HEK293 (cell line): Measurements from ENCODE around the gene CAPN13.

Experiments used
- CTCF ChIA-PET: fragments of 350-600 bp; formaldehyde crosslinking; extraction: SDS; loops from one replicate; lab custom pipeline; 2021; ENCODE audit warnings: antibody characterized with exemption; lab: Yijun Ruan, JAX
- POLR2A ChIA-PET: fragments of 300-600 bp; formaldehyde crosslinking; extraction: SDS; loops from one replicate; lab custom pipeline; 2020; ENCODE audit warnings: antibody characterized with exemption, inconsistent platforms; lab: Yijun Ruan, JAX
- H3K27ac ChIP-seq: fragments of 200-500 bp; sonication (Bioruptor generic); 2 replicates; pipeline ENCODE4 v1.5.1; 2014; ENCODE audit warnings: low read depth, low read length, control low read depth, inconsistent platforms; ENCODE audit errors: extremely low read depth
- H3K36me3 ChIP-seq, 2 experiments: fragments of 200-500 bp in 1 of 2; sonication (Bioruptor generic) in 1 of 2; 1 replicate in 1 of 2; 2 replicates in 1 of 2; pipeline ENCODE4 v1.5.1; 2014 to 2017; ENCODE audit warnings: inconsistent platforms in 2 of 2, low read length in 2 of 2; ENCODE audit not compliant: control insufficient read depth in 2 of 2, insufficient read depth in 1 of 2
- H3K4me1 ChIP-seq: fragments of 200-500 bp; sonication (Bioruptor generic); 2 replicates; pipeline ENCODE4 v1.5.1; 2014; ENCODE audit warnings: mild to moderate bottlenecking, low read length, inconsistent platforms; ENCODE audit not compliant: control insufficient read depth, insufficient read depth
- H3K4me3 ChIP-seq: 2 replicates; pipeline ENCODE4 v1.5.1; 2011; ENCODE audit warnings: low read depth, mild to moderate bottlenecking, control low read depth, low read length, moderate library complexity
- H3K9me3 ChIP-seq: fragments of 200-500 bp; sonication (Bioruptor generic); 2 replicates; pipeline ENCODE4 v1.5.1; 2014; ENCODE audit warnings: low read depth, low read length, inconsistent platforms; ENCODE audit not compliant: control insufficient read depth, insufficient read depth
- AEBP2 ChIP-seq: fragments of 450-650 bp; formaldehyde crosslinking; IDR thresholded peaks from 2 replicates; pipeline ENCODE4 v1.5.1; 2016; ENCODE audit warnings: missing biosample characterization, missing genetic modification characterization, borderline replicate concordance
- REST ChIP-seq: fragments of 450-650 bp; formaldehyde crosslinking; IDR thresholded peaks from 2 replicates; pipeline ENCODE4 v1.5.1; 2016; ENCODE audit warnings: missing biosample characterization, missing genetic modification characterization
- SP2 ChIP-seq: fragments of 450-650 bp; formaldehyde crosslinking; IDR thresholded peaks from 2 replicates; pipeline ENCODE4 v1.5.1; 2016; ENCODE audit warnings: missing biosample characterization, missing genetic modification characterization
- ZFP37 ChIP-seq: fragments of 450-650 bp; formaldehyde crosslinking; IDR thresholded peaks from 2 replicates; pipeline ENCODE4 v1.5.1; 2016; ENCODE audit warnings: missing biosample characterization, missing genetic modification characterization
- ZIC2 ChIP-seq: fragments of 450-650 bp; formaldehyde crosslinking; IDR thresholded peaks from 2 replicates; pipeline ENCODE4 v1.5.1; 2016; ENCODE audit warnings: missing biosample characterization, missing genetic modification characterization
- ZNF138 ChIP-seq: fragments of 450-650 bp; formaldehyde crosslinking; IDR thresholded peaks from 2 replicates; pipeline ENCODE4 v1.5.1; 2016; ENCODE audit warnings: missing biosample characterization, missing genetic modification characterization, borderline replicate concordance
- ZNF16 ChIP-seq: fragments of 450-650 bp; formaldehyde crosslinking; IDR thresholded peaks from 2 replicates; pipeline ENCODE4 v1.5.1; 2016; ENCODE audit warnings: low read depth, missing biosample characterization, missing genetic modification characterization
- ZNF19 ChIP-seq: fragments of 450-650 bp; formaldehyde crosslinking; IDR thresholded peaks from 2 replicates; pipeline ENCODE4; 2016; ENCODE audit warnings: missing biosample characterization, missing genetic modification characterization, low read depth
- ZNF214 ChIP-seq: fragments of 450-650 bp; formaldehyde crosslinking; IDR thresholded peaks from 2 replicates; pipeline ENCODE4 v1.5.1; 2017; ENCODE audit warnings: missing biosample characterization, mild to moderate bottlenecking, missing genetic modification characterization, borderline replicate concordance
- ZNF223 ChIP-seq: fragments of 450-650 bp; formaldehyde crosslinking; IDR thresholded peaks from 2 replicates; pipeline ENCODE4 v1.5.1; 2016; ENCODE audit warnings: missing biosample characterization, missing genetic modification characterization
- ZNF274 ChIP-seq, 2 experiments: fragments of 200-500 bp in 1 of 2; fragments of 450-650 bp in 1 of 2; sonication (Bioruptor generic) in 1 of 2; formaldehyde crosslinking in 1 of 2; IDR thresholded peaks; 2 replicates each; pipeline versions ENCODE4 v1.5.1 to v1.6.1; 2014 to 2016; ENCODE audit warnings: borderline replicate concordance in 1 of 2, inconsistent platforms in 1 of 2, low read length in 1 of 2, missing biosample characterization in 1 of 2, missing genetic modification characterization in 1 of 2
- ZNF302 ChIP-seq: fragments of 450-650 bp; formaldehyde crosslinking; IDR thresholded peaks from 2 replicates; pipeline ENCODE4 v1.5.1; 2016; ENCODE audit warnings: missing biosample characterization, missing genetic modification characterization, low read depth
- ZNF362 ChIP-seq: fragments of 450-650 bp; formaldehyde crosslinking; IDR thresholded peaks from 2 replicates; pipeline ENCODE4 v1.5.1; 2016; ENCODE audit warnings: missing biosample characterization, missing genetic modification characterization
- ZNF514 ChIP-seq: fragments of 450-650 bp; formaldehyde crosslinking; IDR thresholded peaks from 2 replicates; pipeline ENCODE4 v1.5.1; 2016; ENCODE audit warnings: missing biosample characterization, missing genetic modification characterization
- ZNF544 ChIP-seq: fragments of 450-650 bp; formaldehyde crosslinking; IDR thresholded peaks from 2 replicates; pipeline ENCODE4 v1.5.0; 2017; ENCODE audit warnings: missing biosample characterization, missing genetic modification characterization
- ZNF623 ChIP-seq: fragments of 450-650 bp; formaldehyde crosslinking; IDR thresholded peaks from 2 replicates; pipeline ENCODE4 v1.5.1; 2016; ENCODE audit warnings: missing biosample characterization, missing genetic modification characterization
- ZSCAN30 ChIP-seq: fragments of 450-650 bp; IDR thresholded peaks from 2 replicates; pipeline ENCODE4 v1.5.1; 2018; ENCODE audit warnings: missing biosample characterization, mild to moderate bottlenecking, missing genetic modification characterization, moderate library complexity

CAPN13 gene

GRCh38 chr2:30714811-30715709 is 92.2 kb downstream of the CAPN13 start:
- Histone ChIP-seq H3K4me1 (no peaks in the 10 kb centered on the region), H3K36me3 (no peaks in the 10 kb centered on the region), H3K27ac (no peak overlapping the region), H3K9me3 (no peaks in the 10 kb centered on the region), H3K4me3 (no peak overlapping the region)
- CTCF ChIA-PET: interaction anchor here (0.5 to 13.3 kb wide), 14 partner anchors 75 to 618 kb away, joined by 3 to 358 read pairs (median 4); no protein-coding TSS in a partner anchor
- POLR2A ChIA-PET: interaction anchor here (0.6 to 0.7 kb wide), 2 partner anchors 416 to 1806 kb away, joined by 7 to 9 read pairs; no protein-coding TSS in a partner anchor
- TF ChIP-seq ZNF362 (tag by site-specific recombination) (no peak), ZNF302 (tag by site-specific recombination) (no peak), ZNF138 (tag by site-specific recombination) (no peak)

GRCh38 chr2:30713698-30714097 is 93.5 kb downstream of the CAPN13 start:
- ChIA-PET CTCF (interaction anchor here (0.5 to 13.3 kb wide), 15 partner anchors 13 to 1016 kb away, joined by 3 to 358 read pairs (median 4); no protein-coding TSS in a partner anchor), POLR2A (no interaction called here)
- no peaks in the 10 kb centered on the region for H3K36me3 ChIP-seq
- no peak overlapping the region for H3K27ac ChIP-seq
- no peaks in the 10 kb centered on the region for H3K4me1 ChIP-seq
- TF ChIP-seq ZNF544 (tag by site-specific recombination) (no peak), ZNF274 (IDR thresholded peaks at IDR 0.05; ENCODE audit: low read length) (no peak), ZNF274 (tag by site-specific recombination; IDR thresholded peaks at IDR 0.05; ENCODE audit: borderline replicate concordance) (no peak), AEBP2 (no peak), ZNF19 (tag by site-specific recombination) (no peak), REST (tag by site-specific recombination) (no peak), SP2 (tag by site-specific recombination) (no peak), ZNF623 (tag by site-specific recombination) (no peak), ZNF214 (tag by site-specific recombination) (no peak), ZNF16 (no peak), ZSCAN30 (tag by site-specific recombination) (no peak), ZNF223 (tag by site-specific recombination) (no peak), ZIC2 (tag by site-specific recombination) (no peak), ZFP37 (tag by site-specific recombination) (no peak), ZNF514 (tag by site-specific recombination) (no peak)
- no peak overlapping the region for H3K4me3 ChIP-seq
- no peaks in the 10 kb centered on the region for H3K9me3 ChIP-seq
